ENCODE measurements around the gene TPSAB1.
"Not testable (repeated sequence)": the region's sequence is repeated elsewhere in the genome, so short reads cannot be mapped to it uniquely, and the experiment has no call there.

Gene TPSAB1

DNA sequence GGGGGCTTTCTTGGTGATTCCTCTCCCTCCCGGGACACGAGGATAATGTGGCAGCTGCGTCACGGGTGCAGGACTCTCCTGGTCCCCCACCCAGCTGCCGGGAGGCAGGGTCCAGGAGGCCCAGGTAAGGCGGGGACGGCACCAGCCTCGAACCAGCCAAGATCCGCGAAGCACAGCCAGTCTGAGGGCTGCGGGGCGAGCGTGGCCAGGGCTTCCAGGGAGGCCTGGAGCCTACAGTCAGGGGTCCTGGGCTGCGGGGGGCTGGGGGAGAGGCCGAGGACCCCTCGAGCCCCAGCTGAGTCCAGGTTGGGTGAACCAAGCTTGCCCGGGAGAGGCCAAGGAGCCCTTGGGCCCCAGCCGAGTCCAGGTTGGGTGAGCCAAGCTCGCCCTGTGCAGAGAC is 25.3 kb downstream of the TPSAB1 start:
- H3K4me3 ChIP-seq (replicated peaks; ENCODE audit: low read depth, low read length), result no peak overlapping the region
- TF ChIP-seq, protein P1, sequence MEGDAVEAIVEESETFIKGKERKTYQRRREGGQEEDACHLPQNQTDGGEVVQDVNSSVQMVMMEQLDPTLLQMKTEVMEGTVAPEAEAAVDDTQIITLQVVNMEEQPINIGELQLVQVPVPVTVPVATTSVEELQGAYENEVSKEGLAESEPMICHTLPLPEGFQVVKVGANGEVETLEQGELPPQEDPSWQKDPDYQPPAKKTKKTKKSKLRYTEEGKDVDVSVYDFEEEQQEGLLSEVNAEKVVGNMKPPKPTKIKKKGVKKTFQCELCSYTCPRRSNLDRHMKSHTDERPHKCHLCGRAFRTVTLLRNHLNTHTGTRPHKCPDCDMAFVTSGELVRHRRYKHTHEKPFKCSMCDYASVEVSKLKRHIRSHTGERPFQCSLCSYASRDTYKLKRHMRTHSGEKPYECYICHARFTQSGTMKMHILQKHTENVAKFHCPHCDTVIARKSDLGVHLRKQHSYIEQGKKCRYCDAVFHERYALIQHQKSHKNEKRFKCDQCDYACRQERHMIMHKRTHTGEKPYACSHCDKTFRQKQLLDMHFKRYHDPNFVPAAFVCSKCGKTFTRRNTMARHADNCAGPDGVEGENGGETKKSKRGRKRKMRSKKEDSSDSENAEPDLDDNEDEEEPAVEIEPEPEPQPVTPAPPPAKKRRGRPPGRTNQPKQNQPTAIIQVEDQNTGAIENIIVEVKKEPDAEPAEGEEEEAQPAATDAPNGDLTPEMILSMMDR (IDR thresholded peaks at IDR 0.05; ENCODE audit: low read depth, low read length, missing control alignments), result no peak
- DNase-seq (ENCODE audit: extremely low read depth, low read depth), result no peak

DNA sequence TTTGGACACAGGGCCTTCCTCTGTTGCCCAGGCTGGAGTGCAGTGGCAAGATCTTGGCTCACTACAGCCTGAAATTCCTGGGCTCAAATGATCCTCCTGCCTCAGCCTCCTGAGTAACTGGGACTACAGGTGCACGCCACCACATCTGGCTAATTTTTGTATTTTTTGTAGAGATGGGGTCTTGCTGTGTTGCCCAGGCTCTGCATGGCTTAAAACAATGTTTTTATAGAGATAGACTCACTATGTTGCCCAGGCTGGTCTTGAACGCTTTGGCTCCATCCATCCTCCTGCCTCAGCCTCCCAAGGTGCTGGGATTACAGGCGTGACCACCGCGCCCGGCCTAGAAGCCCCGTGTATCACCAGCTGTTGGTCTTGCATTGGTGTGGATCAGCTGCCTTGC is 28.9 kb downstream of the TPSAB1 start:
- not testable (repeated sequence) for H3K4me3 ChIP-seq (replicated peaks; ENCODE audit: low read depth, low read length); DNase-seq (ENCODE audit: extremely low read depth, low read depth)

DNA sequence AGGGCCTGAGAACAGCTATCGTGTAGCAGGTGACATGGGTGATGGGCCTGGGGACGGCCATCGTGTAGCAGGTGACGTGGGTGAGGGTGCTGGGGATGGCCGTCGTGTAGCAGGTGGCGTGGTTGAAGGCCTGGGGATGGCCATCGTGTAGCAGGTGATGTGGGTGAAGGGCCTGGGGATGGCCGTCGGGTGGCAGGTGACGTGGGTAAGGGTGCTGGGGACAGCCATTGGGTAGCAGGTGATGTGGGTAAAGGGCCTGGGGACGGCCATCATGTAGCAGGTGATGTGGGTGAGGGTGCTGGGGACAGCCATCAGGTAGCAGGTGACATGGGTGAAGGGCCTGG is 30.8 kb downstream of the TPSAB1 start:
- TF ChIP-seq, protein P1 (IDR thresholded peaks at IDR 0.05; ENCODE audit: low read depth, low read length, missing control alignments), result no peak
- H3K4me3 ChIP-seq (replicated peaks; ENCODE audit: low read depth, low read length), result no peak overlapping the region
- DNase-seq (ENCODE audit: extremely low read depth, low read depth), result no peak

DNA sequence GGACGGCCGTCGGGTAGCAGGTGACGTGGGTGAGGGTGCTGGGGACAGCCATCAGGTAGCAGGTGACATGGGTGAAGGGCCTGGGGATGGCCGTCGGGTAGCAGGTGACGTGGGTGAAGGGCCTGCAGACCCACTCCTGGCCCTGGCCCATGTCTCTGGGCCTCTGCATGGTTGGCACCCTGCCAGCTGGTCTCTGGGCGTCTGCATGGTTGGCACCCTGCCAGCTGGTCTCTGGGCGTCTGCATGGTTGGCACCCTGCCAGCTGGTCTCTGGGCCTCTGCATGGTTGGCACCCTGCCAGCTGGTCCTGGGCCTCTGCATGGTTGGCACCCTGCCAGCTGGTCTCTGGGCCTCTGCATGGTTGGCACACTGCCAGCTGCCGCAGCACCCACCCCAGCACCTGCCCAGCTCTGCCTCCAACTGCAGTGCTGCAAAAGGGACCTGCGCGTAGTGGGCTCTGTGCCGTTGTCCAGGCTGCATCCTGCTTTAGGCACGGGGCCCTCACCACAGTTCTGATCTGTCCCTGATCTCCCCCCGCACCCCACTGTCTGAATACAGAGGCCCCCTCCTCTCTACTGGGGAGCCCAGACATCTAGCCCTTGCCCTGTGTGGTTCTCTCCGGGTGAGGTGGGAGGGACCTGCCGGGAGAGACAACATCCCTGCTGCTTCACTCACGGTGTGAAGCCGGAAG is 31.4 kb downstream of the TPSAB1 start:
- H3K4me3 ChIP-seq (replicated peaks; ENCODE audit: low read depth, low read length); DNase-seq (ENCODE audit: extremely low read depth, low read depth): not testable (repeated sequence)

DNA sequence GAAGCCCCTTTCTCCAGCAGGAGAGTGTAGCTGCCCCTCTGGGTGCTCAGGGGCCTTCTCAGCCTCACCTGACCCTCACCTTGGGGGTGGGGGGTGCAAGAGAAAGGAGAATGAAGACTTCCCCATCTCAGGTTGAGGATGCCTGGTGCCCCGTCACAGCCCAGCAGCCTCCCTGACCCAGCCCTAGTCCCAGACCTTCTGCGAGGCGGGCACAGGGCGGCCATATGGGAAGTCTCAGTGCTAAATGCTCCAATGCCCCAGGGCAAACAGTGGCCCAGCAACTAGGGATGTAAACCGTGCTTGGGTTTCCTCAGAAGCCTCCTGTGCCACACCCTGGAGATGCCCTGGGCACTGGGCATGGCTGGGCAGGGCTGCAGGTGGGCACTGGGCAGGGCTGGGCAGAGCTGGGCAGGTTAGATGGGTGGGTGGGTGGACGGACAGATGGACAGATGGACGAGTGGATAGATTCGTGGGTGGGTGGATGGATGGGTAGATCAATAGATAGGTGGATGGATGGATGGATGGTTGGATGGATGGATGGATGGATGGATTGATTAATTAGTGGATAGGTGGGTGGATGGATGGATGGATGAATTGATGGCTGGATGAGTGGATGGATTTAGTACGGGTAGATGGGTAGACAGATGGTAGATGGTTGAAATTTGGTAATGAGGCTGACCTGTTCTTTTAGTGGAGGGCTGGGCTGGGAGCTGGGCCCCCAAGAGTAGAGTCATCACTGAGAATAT is 32.1 kb downstream of the TPSAB1 start:
- no peak overlapping the region for H3K4me3 ChIP-seq (replicated peaks; ENCODE audit: low read depth, low read length)
- DNase-seq (ENCODE audit: extremely low read depth, low read depth), result no peak

DNA sequence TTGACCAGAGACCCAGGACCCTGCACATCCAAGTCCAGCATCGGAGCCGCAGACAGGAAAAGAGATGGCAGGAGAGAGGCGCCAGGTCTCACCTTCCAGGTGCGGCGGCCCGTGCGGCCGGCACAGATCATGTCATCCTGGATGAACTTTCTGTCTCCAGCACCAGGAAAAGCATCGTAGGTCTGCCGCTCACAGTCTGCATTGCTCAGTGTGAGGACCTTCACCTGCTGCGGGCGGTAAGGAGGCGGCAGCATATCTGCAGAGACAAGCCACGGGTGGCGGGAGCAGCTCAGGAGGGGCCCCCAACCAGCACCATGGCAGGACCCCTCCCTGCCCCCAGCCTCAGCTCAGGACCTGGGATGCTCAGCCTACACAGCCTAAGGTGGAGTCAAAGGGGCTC is 33.3 kb downstream of the TPSAB1 start:
- no peak overlapping the region for H3K4me3 ChIP-seq (replicated peaks; ENCODE audit: low read depth, low read length)
- no peak for DNase-seq (ENCODE audit: extremely low read depth, low read depth)
- TF ChIP-seq, protein P1 (IDR thresholded peaks at IDR 0.05; ENCODE audit: low read depth, low read length, missing control alignments), result no peak

More for the DNA sequence above, 32.1 kb downstream of the TPSAB1 start:
- TF ChIP-seq, protein P1 (IDR thresholded peaks at IDR 0.05; ENCODE audit: low read depth, low read length, missing control alignments), result no peak

DNA sequence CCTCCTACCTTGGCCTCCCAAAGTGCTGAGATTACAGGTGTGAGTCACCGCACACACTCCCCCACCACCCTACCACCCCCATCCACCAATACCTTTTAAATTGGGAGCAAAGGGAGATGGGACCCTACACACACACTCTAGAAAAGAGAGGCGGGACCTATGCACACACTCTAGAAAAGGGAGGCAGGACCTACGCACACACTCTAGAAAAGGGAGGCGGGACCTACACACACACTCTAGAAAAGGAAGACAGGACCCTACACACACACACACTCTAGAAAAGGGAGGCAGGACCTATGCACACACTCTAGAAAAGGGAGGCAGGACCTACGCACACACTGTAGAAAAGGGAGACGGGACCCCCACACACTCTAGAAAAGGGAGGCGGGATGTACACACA is 34.3 kb downstream of the TPSAB1 start:
- no peak overlapping the region for H3K4me3 ChIP-seq (replicated peaks; ENCODE audit: low read depth, low read length)
- TF ChIP-seq, protein P1 (IDR thresholded peaks at IDR 0.05; ENCODE audit: low read depth, low read length, missing control alignments), result no peak
- no peak for DNase-seq (ENCODE audit: extremely low read depth, low read depth)

All from HFF-Myc (cell line).